GM18867 (cell line): ENCODE data around the gene CRACDL.

Experiments
- ATAC-seq: cut with Tn5 transposase; IDR thresholded peaks from one replicate; pipeline ENCODE4 v1.9.1; 2021; ENCODE audit warnings: mild to moderate bottlenecking, moderate library complexity; ENCODE audit not compliant: unreplicated experiment

CRACDL gene

GRCh38 chr2:98935777-98936352 lies at the start of gene CRACDL:
CRACDL (minus strand) TSS chr2:98936225; CDS start chr2:98846800, 89,425 bp downstream.
- ATAC-seq = no peak

- ATAC-seq = no peak
These were observed 39.6 kb upstream of the CRACDL start for GRCh38 chr2:98975611-98976010.

- no peak for ATAC-seq
These were observed 36.6 kb upstream of the CRACDL start for GRCh38 chr2:98972582-98973167.

GRCh38 chr2:98959810-98960507 lies 23.9 kb upstream of the CRACDL start:
- ATAC-seq = no peak

- no peak for ATAC-seq
These were observed 16.9 kb upstream of the CRACDL start for GRCh38 chr2:98952966-98953365.

GRCh38 chr2:98948956-98949739 lies 13.1 kb upstream of the CRACDL start:
- peak; percentile 49 for ATAC-seq

- ATAC-seq = no peak
These were observed 11.5 kb upstream of the CRACDL start for GRCh38 chr2:98947554-98947953.

GRCh38 chr2:98946855-98947254 lies 10.8 kb upstream of the CRACDL start:
- ATAC-seq = no peak

- ATAC-seq = no peak
These were observed 8.8 kb upstream of the CRACDL start for GRCh38 chr2:98944775-98945174.

GRCh38 chr2:98940102-98940501 lies 4.1 kb upstream of the CRACDL start:
- ATAC-seq = no peak

GRCh38 chr2:98937906-98938305 lies 1.9 kb upstream of the CRACDL start:
- ATAC-seq = no peak

- no peak for ATAC-seq
These were observed 627 bp upstream of the CRACDL start for GRCh38 chr2:98936353-98937351.

GRCh38 chr2:98935111-98935770 lies 784 bp downstream of the CRACDL start:
- ATAC-seq = no peak

- ATAC-seq = no peak
These were observed 3.2 kb downstream of the CRACDL start for GRCh38 chr2:98932778-98933343.

- ATAC-seq = no peak
These were observed 3.9 kb downstream of the CRACDL start for GRCh38 chr2:98932164-98932563.

- no peak for ATAC-seq
These were observed 4.4 kb downstream of the CRACDL start for GRCh38 chr2:98931596-98931995.

GRCh38 chr2:98929920-98930319 lies 6.1 kb downstream of the CRACDL start:
- ATAC-seq = no peak

- ATAC-seq = no peak
These were observed 7.8 kb downstream of the CRACDL start for GRCh38 chr2:98928242-98928641.

GRCh38 chr2:98927027-98927426 lies 9.0 kb downstream of the CRACDL start:
- no peak for ATAC-seq

GRCh38 chr2:98926601-98927000 lies 9.4 kb downstream of the CRACDL start:
- no peak for ATAC-seq
